Measurements from ENCODE around the gene PSMC3. TPM values are rescaled to one million over a fixed set of nuclear protein-coding genes. Genes with fewer than 3 reads are reported as not detected.

PSMC3 gene
- total and polyA plus RNA-seq, 8 donors, result 86.7 to 163 (median 130) TPM

- DNase-seq, result no peak
- peaks cover 0 to 52% of the 10 kb centered on the region in 2 donors for H3K4me1 ChIP-seq
- no peaks in the 10 kb centered on the region for H3K27me3 ChIP-seq
- peaks cover 0 to 61% of the 10 kb centered on the region in 2 donors for H3K36me3 ChIP-seq
- no peaks in the 10 kb centered on the region for H3K9me3 ChIP-seq
- TF ChIP-seq CTCF (IDR thresholded peaks at IDR 0.05), result no peak
- peak overlapping the region in 1 of 2 donors; percentile 67 for H3K4me3 ChIP-seq
- H3K27ac ChIP-seq, result peak overlapping the region in 1 of 2 donors; percentile 93
- ATAC-seq, result no peak
- intact Hi-C loops (cut with DNase I), result loop anchor here in 1 of 2 donors (10.0 kb wide), 1 partner anchor 80 kb away; no protein-coding TSS in a partner anchor
Observed at GRCh38 chr11:47375020-47375419, 51.2 kb downstream of the PSMC3 start.

- no peaks in the 10 kb centered on the region for H3K27me3 ChIP-seq
- peaks cover 0 to 55% of the 10 kb centered on the region in 2 donors for H3K4me1 ChIP-seq
- no peak for DNase-seq
- H3K4me3 ChIP-seq, result peak overlapping the region in 1 of 2 donors; percentile 67
- TF ChIP-seq CTCF (IDR thresholded peaks at IDR 0.05), result no peak
- peak overlapping the region in 1 of 2 donors; percentile 93 for H3K27ac ChIP-seq
- intact Hi-C loops (cut with DNase I), result loop anchor here in 1 of 2 donors (5.0 to 10.0 kb wide), 2 partner anchors 33 to 80 kb away; partner anchors contain the start of gene SLC39A13
- no peaks in the 10 kb centered on the region for H3K9me3 ChIP-seq
- no peak for ATAC-seq
- H3K36me3 ChIP-seq, result peaks cover 0 to 64% of the 10 kb centered on the region in 2 donors
Observed at GRCh38 chr11:47374720-47375019, 51.6 kb downstream of the PSMC3 start.

GRCh38 chr11:47373876-47374719 is 52.1 kb downstream of the PSMC3 start:
- DNase-seq, result peak; percentile 63 to 97 (median 82)
- peak overlapping the region in 1 of 2 donors; percentile 67 for H3K4me3 ChIP-seq

GRCh38 chr11:47372422-47372821 is 53.8 kb downstream of the PSMC3 start:
- no peak for ATAC-seq
- H3K4me1 ChIP-seq, result peaks cover 4 to 57% of the 10 kb centered on the region in 2 donors
- no peak overlapping the region for H3K27ac ChIP-seq
- no peak overlapping the region for H3K4me3 ChIP-seq
- no peaks in the 10 kb centered on the region for H3K9me3 ChIP-seq
- intact Hi-C loops (cut with DNase I), result loop anchor here in 1 of 2 donors (5.0 to 10.0 kb wide), 2 partner anchors 35 to 82 kb away; partner anchors contain the start of gene SLC39A13
- TF ChIP-seq CTCF (IDR thresholded peaks at IDR 0.05), result no peak
- DNase-seq, result no peak
- H3K27me3 ChIP-seq, result no peaks in the 10 kb centered on the region
- peaks cover 0 to 84% of the 10 kb centered on the region in 2 donors for H3K36me3 ChIP-seq

More at GRCh38 chr11:47373876-47374719, 52.1 kb downstream of the PSMC3 start:
- Histone ChIP-seq H3K4me1 (peaks cover 4 to 55% of the 10 kb centered on the region in 2 donors), H3K27ac (peak overlapping the region in 1 of 2 donors; percentile 93), H3K36me3 (peaks cover 0 to 68% of the 10 kb centered on the region in 2 donors), H3K27me3 (no peaks in the 10 kb centered on the region), H3K9me3 (no peaks in the 10 kb centered on the region)
- peak; percentile 88 to 94 for TF ChIP-seq CTCF (IDR thresholded peaks at IDR 0.05)
- ATAC-seq, result peak; percentile 81
- intact Hi-C loops (cut with DNase I), result loop anchor here in 1 of 2 donors (5.0 to 10.0 kb wide), 2 partner anchors 33 to 81 kb away; partner anchors contain the start of gene SLC39A13

- H3K27ac ChIP-seq, result no peak overlapping the region
- H3K4me1 ChIP-seq, result peaks cover 4 to 78% of the 10 kb centered on the region in 2 donors
- no peak for TF ChIP-seq CTCF (IDR thresholded peaks at IDR 0.05)
- H3K36me3 ChIP-seq, result peaks cover 0 to 92% of the 10 kb centered on the region in 2 donors
- no peaks in the 10 kb centered on the region for H3K27me3 ChIP-seq
- no peak for ATAC-seq
- H3K9me3 ChIP-seq, result no peaks in the 10 kb centered on the region
- DNase-seq, result no peak
- no peak overlapping the region for H3K4me3 ChIP-seq
- intact Hi-C loops (cut with DNase I), result loop anchor here in 1 of 2 donors (5.0 to 10.0 kb wide), 2 partner anchors 38 to 85 kb away; partner anchors contain the start of gene SLC39A13
Observed at GRCh38 chr11:47369676-47370075, 56.6 kb downstream of the PSMC3 start.
